Measurements from ENCODE around the gene BOD1.

The BOD1 gene

DNA sequence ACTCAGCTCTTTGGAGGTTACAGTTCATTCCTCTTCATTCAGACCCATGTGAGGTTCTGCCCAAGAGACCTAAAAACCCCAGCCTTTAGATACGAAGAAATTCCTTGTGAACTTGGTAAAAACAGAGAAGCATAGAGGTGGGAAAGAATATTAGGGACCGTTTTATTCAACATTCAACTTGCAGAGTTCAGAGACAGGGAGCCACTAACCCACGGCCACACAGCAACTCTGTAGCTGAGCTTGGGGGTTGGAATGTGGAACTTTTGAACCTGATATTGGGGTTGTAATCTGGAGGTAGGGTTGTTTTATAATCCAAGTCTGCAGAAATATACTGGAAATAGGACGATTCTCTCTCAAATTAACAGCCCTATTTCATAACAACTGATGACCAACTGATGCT lies 10.8 kb upstream of the BOD1 start:
- no peak for DNase-seq
- Histone ChIP-seq H3K9ac (ENCODE audit: low read length) (no peak overlapping the region), H3K14ac (ENCODE audit: low read length) (no peak overlapping the region), H4K91ac (ENCODE audit: low read depth, low read length) (peak overlapping the region; percentile 39), H3K4me2 (ENCODE audit: low read length) (no peak overlapping the region), H3K4me1 (ENCODE audit: control insufficient read depth in 1 of 2, insufficient read depth in 2 of 2, low read length in 2 of 2) (peaks cover 26 to 31% of the 10 kb centered on the region in 2 experiments), H3K36me3 (ENCODE audit: control insufficient read depth in 1 of 2, insufficient read depth in 2 of 2, low read length in 2 of 2) (no peaks in the 10 kb centered on the region), H2AK5ac (ENCODE audit: low read length) (no peak overlapping the region), H2AFZ (ENCODE audit: insufficient read depth, low read length, poor library complexity) (no peak overlapping the region), H2BK12ac (ENCODE audit: low read length) (no peak overlapping the region), H3K23ac (ENCODE audit: low read length) (no peak overlapping the region), H3K27me3 (ENCODE audit: insufficient read depth, low read length) (no peaks in the 10 kb centered on the region), H3K9me3 (ENCODE audit: insufficient read depth, low read depth, low read length) (no peaks in the 10 kb centered on the region), H3K4me3 (ENCODE audit: low read depth, low read length) (no peak overlapping the region), H4K8ac (ENCODE audit: low read depth, low read length) (no peak overlapping the region), H3K27ac (ENCODE audit: low read depth, low read length) (peak overlapping the region; percentile 21), H3K18ac (ENCODE audit: low read length) (no peak overlapping the region), H3K4ac (ENCODE audit: low read depth, low read length) (no peak overlapping the region), H2BK5ac (ENCODE audit: low read depth, low read length, poor library complexity) (no peak overlapping the region), H2BK120ac (ENCODE audit: insufficient read depth, low read length, poor library complexity) (no peak overlapping the region), H4K12ac (ENCODE audit: low read depth, low read length) (no peak overlapping the region), H3K79me1 (ENCODE audit: low read length) (peaks cover 13% of the 10 kb centered on the region), H3K79me2 (ENCODE audit: control insufficient read depth, insufficient read depth, low read length, poor library complexity) (no peaks in the 10 kb centered on the region)
- no CpG with 5 or more reads among the region's 4 CpGs for WGBS (ENCODE audit: extremely low coverage, insufficient coverage, insufficient read length)

DNA sequence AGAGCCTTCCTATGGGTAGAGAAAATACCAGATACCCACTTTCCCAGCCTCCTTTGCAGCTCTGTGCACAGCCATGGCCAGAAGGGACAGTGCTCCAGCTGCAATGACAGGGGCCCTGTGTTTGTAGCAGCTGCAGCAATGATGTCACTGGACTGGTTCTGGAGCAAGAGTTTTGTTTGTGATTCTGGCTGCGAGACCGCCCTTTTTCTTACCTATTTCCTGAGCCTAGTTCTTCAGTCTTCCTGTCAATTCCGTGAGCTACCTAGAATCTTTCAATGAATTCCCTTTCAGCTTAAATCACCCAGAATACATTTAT lies 10.0 kb upstream of the BOD1 start:
- Histone ChIP-seq H3K18ac (ENCODE audit: low read length) (no peak overlapping the region), H3K14ac (ENCODE audit: low read length) (no peak overlapping the region), H3K79me2 (ENCODE audit: control insufficient read depth, insufficient read depth, low read length, poor library complexity) (no peaks in the 10 kb centered on the region), H2BK120ac (ENCODE audit: insufficient read depth, low read length, poor library complexity) (peak overlapping the region; percentile 30), H3K4me3 (ENCODE audit: low read depth, low read length) (no peak overlapping the region), H3K9me3 (ENCODE audit: insufficient read depth, low read depth, low read length) (no peaks in the 10 kb centered on the region), H2AK5ac (ENCODE audit: low read length) (no peak overlapping the region), H3K4ac (ENCODE audit: low read depth, low read length) (no peak overlapping the region), H4K8ac (ENCODE audit: low read depth, low read length) (no peak overlapping the region), H3K79me1 (ENCODE audit: low read length) (peaks cover 13% of the 10 kb centered on the region), H2BK12ac (ENCODE audit: low read length) (no peak overlapping the region), H2BK5ac (ENCODE audit: low read depth, low read length, poor library complexity) (no peak overlapping the region), H3K9ac (ENCODE audit: low read length) (no peak overlapping the region), H3K4me2 (ENCODE audit: low read length) (no peak overlapping the region), H3K23ac (ENCODE audit: low read length) (no peak overlapping the region), H2AFZ (ENCODE audit: insufficient read depth, low read length, poor library complexity) (no peak overlapping the region), H4K91ac (ENCODE audit: low read depth, low read length) (no peak overlapping the region), H4K12ac (ENCODE audit: low read depth, low read length) (no peak overlapping the region), H3K36me3 (ENCODE audit: control insufficient read depth in 1 of 2, insufficient read depth in 2 of 2, low read length in 2 of 2) (no peaks in the 10 kb centered on the region), H3K27ac (ENCODE audit: low read depth, low read length) (no peak overlapping the region), H3K27me3 (ENCODE audit: insufficient read depth, low read length) (no peaks in the 10 kb centered on the region), H3K4me1 (ENCODE audit: control insufficient read depth in 1 of 2, insufficient read depth in 2 of 2, low read length in 2 of 2) (peaks cover 26 to 31% of the 10 kb centered on the region in 2 experiments)
- no CpG with 5 or more reads among the region's 3 CpGs for WGBS (ENCODE audit: extremely low coverage, insufficient coverage, insufficient read length)
- DNase-seq: peak in 1 of 2 donors; percentile 31

DNA sequence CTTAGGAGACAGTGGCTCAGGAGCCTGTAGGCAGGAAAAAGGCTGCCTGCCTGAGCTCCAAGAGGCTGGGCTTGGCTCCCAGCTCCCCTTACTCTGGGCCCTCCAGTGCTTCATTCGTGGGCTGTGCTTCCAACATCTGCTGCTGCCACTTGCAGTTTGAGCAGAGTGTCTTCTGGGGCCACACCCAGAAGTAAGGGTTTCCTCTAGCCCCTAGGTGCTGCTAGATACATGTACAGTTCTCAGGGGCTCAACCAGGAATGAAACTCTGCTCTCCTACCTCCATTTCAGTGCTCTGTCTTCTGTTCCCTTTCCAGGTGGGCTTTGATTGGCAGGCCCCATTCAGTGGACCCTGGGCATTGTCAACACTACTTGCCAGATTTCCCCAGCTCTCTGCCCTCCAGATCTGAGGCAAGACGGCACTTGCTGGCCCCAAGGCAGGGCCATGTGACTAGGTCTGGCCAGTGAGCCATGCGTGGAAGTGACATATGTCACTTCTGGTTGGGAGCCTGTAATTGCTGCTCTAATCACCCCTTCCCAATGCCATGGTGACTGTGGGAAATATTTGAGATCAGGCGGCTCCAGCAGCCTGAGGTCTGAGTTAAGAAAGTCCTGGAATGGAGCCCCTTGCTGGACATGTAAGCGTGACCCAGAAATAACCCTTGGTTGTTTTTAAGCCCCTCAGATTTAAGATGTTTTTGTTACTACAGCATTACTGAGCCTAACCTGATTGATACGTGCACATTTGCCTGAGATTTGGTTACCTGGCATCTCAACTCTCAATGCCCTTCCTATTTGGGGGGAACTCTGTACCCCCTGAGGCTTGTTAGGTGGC lies 9.4 kb upstream of the BOD1 start:
- no peak for DNase-seq
- H3K9me3 ChIP-seq (ENCODE audit: insufficient read depth, low read depth, low read length): no peaks in the 10 kb centered on the region
- H3K18ac ChIP-seq (ENCODE audit: low read length): peak overlapping the region; percentile 7
- H2AFZ ChIP-seq (ENCODE audit: insufficient read depth, low read length, poor library complexity): peak overlapping the region; percentile 4
- H3K4me3 ChIP-seq (ENCODE audit: low read depth, low read length): no peak overlapping the region
- peak overlapping the region; percentile 44 for H4K8ac ChIP-seq (ENCODE audit: low read depth, low read length)
- H2AK5ac ChIP-seq (ENCODE audit: low read length): peak overlapping the region; percentile 11
- no peaks in the 10 kb centered on the region for H3K27me3 ChIP-seq (ENCODE audit: insufficient read depth, low read length)
- peaks cover 26 to 31% of the 10 kb centered on the region in 2 experiments for H3K4me1 ChIP-seq (ENCODE audit: control insufficient read depth in 1 of 2, insufficient read depth in 2 of 2, low read length in 2 of 2)
- H3K27ac ChIP-seq (ENCODE audit: low read depth, low read length): no peak overlapping the region
- peak overlapping the region; percentile 25 for H2BK5ac ChIP-seq (ENCODE audit: low read depth, low read length, poor library complexity)
- H3K14ac ChIP-seq (ENCODE audit: low read length): peak overlapping the region; percentile 24
- no CpG with 5 or more reads among the region's 6 CpGs for WGBS (ENCODE audit: extremely low coverage, insufficient coverage, insufficient read length)
- H3K79me1 ChIP-seq (ENCODE audit: low read length): peaks cover 13% of the 10 kb centered on the region
- peak overlapping the region; percentile 20 for H4K12ac ChIP-seq (ENCODE audit: low read depth, low read length)
- H3K23ac ChIP-seq (ENCODE audit: low read length): no peak overlapping the region
- H3K4ac ChIP-seq (ENCODE audit: low read depth, low read length): no peak overlapping the region
- no peak overlapping the region for H3K4me2 ChIP-seq (ENCODE audit: low read length)
- no peaks in the 10 kb centered on the region for H3K36me3 ChIP-seq (ENCODE audit: control insufficient read depth in 1 of 2, insufficient read depth in 2 of 2, low read length in 2 of 2)
- no peak overlapping the region for H3K9ac ChIP-seq (ENCODE audit: low read length)
- peak overlapping the region; percentile 46 for H4K91ac ChIP-seq (ENCODE audit: low read depth, low read length)
- H2BK120ac ChIP-seq (ENCODE audit: insufficient read depth, low read length, poor library complexity): peak overlapping the region; percentile 32
- no peaks in the 10 kb centered on the region for H3K79me2 ChIP-seq (ENCODE audit: control insufficient read depth, insufficient read depth, low read length, poor library complexity)
- H2BK12ac ChIP-seq (ENCODE audit: low read length): peak overlapping the region; percentile 66

DNA sequence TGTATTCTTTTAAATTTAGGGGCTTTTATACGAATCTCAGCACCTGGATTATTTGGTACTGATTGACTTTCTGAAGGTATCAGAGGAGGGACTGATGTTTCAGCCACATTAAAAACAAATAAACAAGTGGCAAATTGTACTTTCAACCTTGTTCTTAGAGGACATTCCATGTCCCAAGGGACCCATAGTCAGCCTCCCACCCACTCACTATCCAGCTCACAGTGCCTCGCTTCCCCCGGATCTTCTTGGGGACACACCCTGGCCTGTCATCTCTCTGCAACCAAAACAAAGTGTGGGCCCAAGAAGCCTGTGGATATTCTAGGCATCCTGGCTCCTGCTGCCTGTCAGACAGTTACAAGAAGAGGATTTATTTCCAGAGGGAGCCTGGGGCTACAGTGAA lies 8.8 kb upstream of the BOD1 start:
- no peak overlapping the region for H3K18ac ChIP-seq (ENCODE audit: low read length)
- no peaks in the 10 kb centered on the region for H3K79me2 ChIP-seq (ENCODE audit: control insufficient read depth, insufficient read depth, low read length, poor library complexity)

More for the DNA sequence above, 8.8 kb upstream of the BOD1 start:
- no peak overlapping the region for H3K4ac ChIP-seq (ENCODE audit: low read depth, low read length)
- H3K4me3 ChIP-seq (ENCODE audit: low read depth, low read length): no peak overlapping the region
- H2BK12ac ChIP-seq (ENCODE audit: low read length): peak overlapping the region; percentile 66
- H3K9me3 ChIP-seq (ENCODE audit: insufficient read depth, low read depth, low read length): no peaks in the 10 kb centered on the region
- H3K23ac ChIP-seq (ENCODE audit: low read length): no peak overlapping the region
- H3K9ac ChIP-seq (ENCODE audit: low read length): no peak overlapping the region
- no peak overlapping the region for H3K14ac ChIP-seq (ENCODE audit: low read length)
- peak overlapping the region; percentile 32 for H2BK120ac ChIP-seq (ENCODE audit: insufficient read depth, low read length, poor library complexity)
- peak overlapping the region; percentile 46 for H4K91ac ChIP-seq (ENCODE audit: low read depth, low read length)
- no peak overlapping the region for H2AFZ ChIP-seq (ENCODE audit: insufficient read depth, low read length, poor library complexity)
- H3K4me2 ChIP-seq (ENCODE audit: low read length): no peak overlapping the region
- peak overlapping the region; percentile 44 for H4K8ac ChIP-seq (ENCODE audit: low read depth, low read length)
- no CpG with 5 or more reads among the region's 3 CpGs for WGBS (ENCODE audit: extremely low coverage, insufficient coverage, insufficient read length)
- H3K27me3 ChIP-seq (ENCODE audit: insufficient read depth, low read length): no peaks in the 10 kb centered on the region
- H3K79me1 ChIP-seq (ENCODE audit: low read length): peaks cover 10% of the 10 kb centered on the region
- peak overlapping the region; percentile 25 for H2BK5ac ChIP-seq (ENCODE audit: low read depth, low read length, poor library complexity)
- no peaks in the 10 kb centered on the region for H3K36me3 ChIP-seq (ENCODE audit: control insufficient read depth in 1 of 2, insufficient read depth in 2 of 2, low read length in 2 of 2)
- no peak overlapping the region for H4K12ac ChIP-seq (ENCODE audit: low read depth, low read length)
- no peak overlapping the region for H3K27ac ChIP-seq (ENCODE audit: low read depth, low read length)
- DNase-seq: no peak
- peaks cover 22 to 27% of the 10 kb centered on the region in 2 experiments for H3K4me1 ChIP-seq (ENCODE audit: control insufficient read depth in 1 of 2, insufficient read depth in 2 of 2, low read length in 2 of 2)
- H2AK5ac ChIP-seq (ENCODE audit: low read length): peak overlapping the region; percentile 21

All from trophoblast cell (in vitro differentiated cells and primary cell).